Hippocampal formation (tissue), 2 donors: ENCODE measurements around the gene HOXA11.

Source experiments
- DNase-seq, 2 donors: peaks; one replicate each; lab custom pipeline; 2025; lab: John Stamatoyannopoulos, UW

HOXA11 gene

GRCh38 chr7:27133409-27134231 lies 51.4 kb downstream of the HOXA11 start:
- DNase-seq, result no peak

- DNase-seq, result no peak
Measured at GRCh38 chr7:27132978-27133377, 52.1 kb downstream of the HOXA11 start.

DNA sequence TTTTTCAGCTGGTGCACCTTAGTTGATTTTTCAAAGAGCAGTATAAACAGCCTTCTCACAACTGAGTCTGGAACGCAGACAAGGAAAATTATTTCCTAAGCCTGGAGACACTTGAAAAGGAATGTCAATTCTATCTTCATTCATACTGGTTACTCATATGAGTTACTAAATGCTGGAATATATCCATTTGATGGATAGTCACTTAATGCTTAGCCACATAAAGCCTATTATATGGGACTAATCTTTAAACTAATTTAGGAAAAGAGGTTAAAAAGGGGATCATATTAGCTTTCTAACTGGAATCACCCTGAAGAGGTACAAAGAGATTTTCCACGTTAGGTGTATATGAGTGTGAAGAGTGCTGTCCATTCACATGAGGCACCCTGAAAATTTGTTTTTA lies 52.8 kb downstream of the HOXA11 start:
- DNase-seq, result no peak

DNA sequence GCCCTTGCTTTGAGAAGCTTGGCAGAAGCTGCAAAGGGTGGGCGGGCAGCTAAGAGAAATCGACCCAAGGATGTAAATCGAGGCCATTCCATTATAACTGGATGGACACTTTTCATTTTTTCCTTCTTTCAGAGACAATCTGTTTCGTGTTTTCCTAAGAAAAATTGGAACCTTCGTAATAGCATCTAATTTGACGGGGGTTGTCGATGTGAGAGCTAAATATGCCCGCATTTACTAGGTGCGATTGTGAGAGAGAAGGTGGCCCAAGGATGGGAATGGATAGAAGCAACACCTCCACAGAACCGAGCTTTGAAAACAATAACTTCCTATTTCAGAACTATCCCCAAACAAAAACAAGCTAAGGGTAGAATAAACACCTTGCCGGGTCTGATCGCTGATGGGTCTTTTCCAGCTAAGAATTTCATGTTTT lies 53.6 kb downstream of the HOXA11 start:
- no peak for DNase-seq
